HG02885 (cell line): ENCODE results near the gene GNA14.
"Not testable (repeated sequence)": the region's sequence is repeated elsewhere in the genome, so short reads cannot be mapped to it uniquely, and the experiment has no call there.

Source experiments
- ATAC-seq: cut with Tn5 transposase; IDR thresholded peaks from one replicate; pipeline ENCODE4 v1.9.1; 2021; ENCODE audit warnings: mild to moderate bottlenecking; ENCODE audit not compliant: unreplicated experiment, poor library complexity

GNA14 gene

DNA sequence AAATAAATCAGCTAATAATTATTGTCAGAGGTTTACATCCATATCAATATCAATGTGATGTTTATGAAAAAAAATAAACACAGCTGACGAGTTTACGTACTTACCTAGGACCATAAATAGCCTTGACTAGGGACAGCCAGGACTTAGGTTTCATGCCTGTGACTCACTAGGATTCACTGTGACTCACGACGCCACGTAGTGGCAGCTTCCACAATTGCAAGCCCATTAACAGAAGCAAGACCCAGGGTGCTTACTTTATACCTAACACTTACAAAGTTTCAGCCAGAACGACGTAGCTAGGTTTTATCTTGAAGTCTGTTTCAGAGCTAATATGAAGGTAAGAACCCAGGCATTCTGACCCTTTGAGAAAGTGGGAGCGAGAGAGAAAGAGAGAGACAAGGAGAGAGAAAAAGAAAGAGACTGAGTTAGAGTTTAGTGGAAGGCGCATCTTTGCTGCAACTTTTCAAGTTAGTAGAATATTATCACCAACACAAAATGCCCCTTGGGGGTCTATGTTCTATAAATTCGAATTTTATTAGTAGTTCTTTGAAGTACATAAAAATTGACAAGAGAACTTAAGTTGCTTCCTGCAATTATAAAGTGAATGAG, 191.2 kb downstream of the GNA14 start:
- ATAC-seq = peak; percentile 77

DNA sequence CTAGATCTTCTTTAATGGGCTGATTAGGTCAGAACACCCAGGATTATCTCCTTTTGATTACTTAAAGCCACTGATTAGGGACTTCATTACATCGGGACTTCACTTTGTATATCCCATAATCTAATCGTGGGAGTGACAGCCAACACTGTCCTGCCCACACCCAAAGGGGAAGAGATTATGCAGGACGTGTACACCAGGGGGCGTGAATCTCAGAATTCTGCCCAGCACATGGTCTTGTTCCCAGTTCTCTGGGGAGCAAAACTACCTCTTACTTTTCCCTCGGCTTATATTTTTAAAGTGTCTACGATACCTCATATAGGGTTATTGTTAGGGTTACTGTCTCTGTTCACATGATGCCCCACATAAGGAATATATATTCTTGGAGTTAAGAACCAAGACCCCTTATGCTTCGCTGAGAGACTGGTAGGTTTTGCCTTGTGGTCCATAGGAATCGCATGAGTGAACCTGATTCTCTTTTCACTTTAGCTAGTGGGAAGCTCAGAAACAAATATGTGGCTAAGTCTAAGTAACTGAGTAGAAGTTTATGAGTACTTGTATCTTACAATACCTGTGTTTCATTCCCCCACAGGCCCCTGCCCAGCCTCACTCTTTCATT, 192.7 kb downstream of the GNA14 start:
- peak; percentile 63 for ATAC-seq

DNA sequence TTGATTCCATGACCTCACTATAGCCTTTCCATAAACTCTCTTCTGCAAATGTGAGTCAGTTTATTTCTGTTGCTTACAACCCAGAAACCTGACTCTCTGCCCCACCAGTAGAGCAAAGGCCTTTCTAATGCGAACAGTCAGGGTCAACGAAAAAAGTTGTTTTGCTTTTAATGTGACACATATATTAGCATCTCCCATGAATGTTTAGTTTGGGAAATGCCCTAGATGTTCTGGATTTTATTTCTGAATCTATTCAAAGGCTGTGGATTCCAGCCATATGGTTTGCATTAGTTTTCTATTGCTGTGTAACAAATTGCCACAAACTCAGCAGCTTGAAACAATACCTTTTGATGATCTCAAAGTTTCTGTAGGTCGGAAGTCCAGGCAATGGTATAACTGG, 193.5 kb downstream of the GNA14 start:
- ATAC-seq = no peak

DNA sequence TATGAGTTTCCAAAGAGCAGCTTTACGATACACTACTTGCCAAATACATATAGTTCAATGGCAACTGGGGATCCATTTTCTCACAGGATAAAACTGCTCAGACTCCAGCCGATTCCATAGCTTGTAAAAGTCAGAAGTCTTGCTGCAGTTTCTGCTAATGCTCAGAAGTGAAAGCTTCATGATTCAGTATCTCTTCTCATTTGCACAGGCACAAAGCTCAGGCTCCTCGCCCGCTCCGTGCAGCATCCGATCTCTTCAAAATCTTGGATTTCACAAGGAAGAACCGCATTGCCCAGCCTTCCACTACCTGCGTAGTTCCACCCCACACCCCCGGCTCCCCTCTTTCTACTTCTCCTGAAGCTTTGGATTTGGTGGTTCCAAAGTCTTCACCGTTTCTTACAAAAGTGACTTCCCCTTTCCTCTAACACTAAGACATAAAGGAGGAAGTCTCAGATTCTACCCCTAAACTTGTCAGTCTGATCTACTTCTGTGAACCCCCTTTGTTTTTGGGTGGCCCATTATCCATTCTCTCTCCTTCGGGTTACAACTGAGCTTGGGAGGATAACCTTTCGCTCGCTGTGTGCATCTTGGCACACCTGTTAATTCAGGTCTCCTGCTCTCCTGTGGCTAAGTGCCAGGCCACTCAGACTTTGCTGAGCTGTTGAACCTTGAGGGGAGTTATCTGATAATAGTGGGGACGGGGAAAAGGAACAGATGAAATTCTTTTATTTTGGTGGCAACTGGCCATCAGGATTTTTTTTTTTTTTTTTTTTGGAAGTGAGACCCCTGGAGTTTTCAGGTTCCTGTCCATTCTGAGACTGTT, 194.1 kb downstream of the GNA14 start:
- no peak for ATAC-seq

DNA sequence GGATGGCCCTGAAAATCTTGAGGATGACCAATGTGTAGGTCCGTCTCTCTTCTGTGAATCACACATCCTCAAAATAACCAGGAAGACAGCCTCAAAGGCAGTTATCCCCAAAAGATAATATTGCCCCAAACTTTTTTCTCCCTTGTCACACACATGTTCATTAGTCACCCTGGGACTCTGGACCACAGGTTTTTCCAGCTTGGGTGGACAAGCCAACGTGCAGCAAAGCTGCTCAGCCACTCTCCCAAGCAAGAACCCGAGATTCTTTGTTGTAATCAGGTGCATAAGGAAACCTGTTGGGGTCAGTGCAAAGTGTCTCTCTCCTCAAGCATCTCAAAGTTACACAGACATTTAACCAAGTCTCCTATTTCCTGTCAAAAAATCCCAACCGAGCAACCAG, 196.6 kb downstream of the GNA14 start:
- no peak for ATAC-seq

DNA sequence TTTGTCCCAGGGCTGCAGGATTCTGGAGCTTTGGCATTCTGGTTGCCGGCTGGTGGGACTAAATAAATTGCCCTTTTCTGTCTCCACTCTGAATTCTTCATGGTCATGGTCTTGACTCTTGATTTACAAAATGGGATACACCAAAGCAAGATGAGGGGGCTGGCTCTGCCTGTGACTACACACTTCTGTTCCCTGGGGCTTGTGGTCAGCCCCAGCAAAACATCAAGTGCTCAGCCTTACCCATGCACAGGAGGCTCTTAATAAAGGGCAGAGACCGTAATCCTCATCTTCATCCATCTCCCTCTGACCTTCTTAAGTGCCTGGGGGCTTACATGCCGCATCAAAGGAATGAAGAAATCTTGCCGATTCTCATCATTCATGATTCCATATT, 198.0 kb downstream of the GNA14 start:
- no peak for ATAC-seq

DNA sequence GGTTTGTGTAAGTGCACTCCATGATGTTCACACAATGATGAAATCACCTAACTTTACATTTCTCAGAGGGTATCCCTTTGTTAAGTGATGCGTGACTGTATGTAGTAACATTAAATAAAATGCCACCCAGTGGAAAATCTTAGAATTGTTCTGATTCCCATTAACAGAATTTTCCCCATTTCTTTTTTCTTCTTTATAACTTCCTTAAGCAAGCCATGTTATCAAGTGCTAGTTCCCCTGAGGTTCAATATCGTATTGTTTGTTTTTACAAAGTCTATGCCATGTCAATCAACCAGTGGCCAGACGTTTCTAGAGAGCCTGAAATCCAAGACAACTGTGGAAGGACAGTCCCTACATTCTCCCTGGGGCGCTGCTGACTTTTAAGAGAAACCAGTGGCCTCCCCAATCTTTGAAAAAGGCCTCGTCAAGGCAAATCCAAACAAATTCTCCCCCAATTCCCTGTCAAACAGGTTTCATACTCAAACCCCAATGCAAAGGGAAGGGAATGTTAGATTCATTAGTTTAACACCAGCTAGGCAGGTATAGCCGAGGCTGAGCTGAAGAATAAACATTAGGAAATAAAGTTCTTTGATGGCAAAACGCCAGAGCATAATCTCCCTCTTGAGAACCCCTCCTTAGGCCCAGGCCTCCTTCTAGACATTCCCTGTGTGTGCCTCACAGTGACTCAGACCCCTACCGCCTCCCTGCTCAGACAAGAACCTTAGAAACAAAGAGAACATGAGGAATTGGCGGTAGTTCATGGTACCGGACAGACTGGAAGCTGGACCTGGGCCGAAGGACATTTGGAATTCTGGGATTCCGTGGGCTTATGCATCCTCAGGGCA, 198.7 kb downstream of the GNA14 start:
- ATAC-seq = no peak

DNA sequence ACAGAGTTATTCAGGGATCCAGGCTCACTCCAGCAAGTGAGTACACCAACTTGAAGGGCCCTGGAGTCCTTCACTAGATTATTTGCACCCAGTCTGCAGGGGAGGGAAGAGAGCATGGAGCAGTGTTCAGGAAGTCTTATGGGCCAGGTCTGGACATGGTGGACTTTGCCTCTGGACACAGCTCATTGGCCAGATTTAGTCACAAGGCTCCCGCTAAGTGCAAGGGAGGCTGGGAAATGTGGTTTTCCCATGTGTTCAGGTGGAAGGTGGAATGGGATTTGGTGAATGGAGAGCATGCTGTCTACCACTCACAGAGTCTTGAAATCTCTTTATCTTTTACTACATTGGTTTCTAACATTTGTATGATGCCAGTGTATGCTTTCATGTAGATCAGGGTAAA, 200.5 kb downstream of the GNA14 start:
- no peak for ATAC-seq

DNA sequence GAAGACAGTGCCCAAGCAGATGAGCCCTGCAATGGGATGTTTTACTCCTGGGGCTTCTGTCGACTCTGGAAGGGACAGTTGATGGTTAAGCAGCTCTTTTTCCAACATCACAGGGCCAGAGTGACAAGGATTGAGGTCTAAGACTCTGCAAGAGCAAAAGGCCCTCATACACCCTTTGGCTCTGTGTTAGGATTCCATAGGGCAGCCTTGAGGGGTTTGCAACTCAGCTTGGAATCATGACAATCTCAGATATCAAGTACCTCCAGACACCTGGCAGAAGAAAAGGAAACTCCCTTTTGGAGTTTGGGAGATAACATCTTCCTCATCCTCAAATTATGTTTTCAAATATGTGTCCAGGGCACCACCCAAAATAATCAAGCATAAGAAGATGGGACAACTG, 205.7 kb downstream of the GNA14 start:
- no peak for ATAC-seq

DNA sequence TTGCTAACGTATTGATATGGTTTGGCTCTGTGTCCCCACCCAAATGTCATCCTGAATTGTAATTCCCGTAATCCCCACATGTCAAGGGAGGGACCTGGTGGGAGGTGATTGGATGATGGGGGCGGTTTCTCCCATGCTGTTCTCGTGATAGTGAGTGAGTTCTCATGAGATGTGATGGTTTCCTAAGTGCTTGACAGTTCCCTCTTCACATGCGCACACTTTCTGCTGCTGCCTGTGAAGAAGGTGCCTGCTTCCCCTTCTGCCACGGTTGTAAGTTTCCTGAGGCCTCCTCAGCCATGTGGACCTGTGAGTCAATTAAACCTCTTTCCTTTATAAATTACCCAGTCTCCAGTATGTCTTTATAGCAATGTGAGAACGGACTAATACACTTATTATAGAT, 207.0 kb downstream of the GNA14 start:
- ATAC-seq = not testable (repeated sequence)

DNA sequence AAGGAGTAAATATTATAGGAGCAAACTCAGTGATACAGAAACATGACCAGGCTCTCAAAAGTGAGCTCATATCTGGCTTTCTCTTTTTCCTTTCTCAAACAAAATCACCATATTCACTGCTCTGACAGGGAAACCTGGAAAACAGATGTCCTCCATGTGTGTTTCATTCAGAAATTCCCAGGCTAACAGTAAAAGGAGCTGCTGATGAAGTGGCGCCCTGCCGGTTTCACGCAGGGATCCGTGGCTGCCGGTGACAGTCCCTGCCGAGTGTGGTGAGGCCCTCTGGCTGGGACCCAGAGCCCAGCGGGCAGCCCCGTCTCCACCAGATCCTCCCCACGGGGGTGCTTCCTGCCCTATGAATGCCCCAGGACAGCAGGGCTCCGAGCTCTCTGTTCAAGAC, 208.1 kb downstream of the GNA14 start:
- ATAC-seq = no peak

DNA sequence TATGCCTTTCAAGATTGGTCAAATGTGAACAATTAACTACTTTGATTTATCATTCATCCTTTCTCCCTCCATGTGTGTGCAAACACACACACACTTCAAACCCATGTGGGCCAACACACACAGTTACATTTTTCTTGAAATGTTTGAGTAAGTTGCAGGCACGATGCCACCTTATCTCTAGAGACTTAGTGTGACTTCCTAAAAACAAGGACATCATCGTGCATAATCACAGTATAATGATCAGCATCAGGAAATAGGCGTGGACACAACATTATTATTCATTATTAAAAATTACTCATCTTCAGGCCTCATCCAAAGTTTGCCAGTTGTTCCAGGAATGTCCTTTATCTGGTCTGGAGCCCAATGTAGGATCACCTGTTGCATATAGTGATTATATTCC, 209.5 kb downstream of the GNA14 start:
- no peak for ATAC-seq

DNA sequence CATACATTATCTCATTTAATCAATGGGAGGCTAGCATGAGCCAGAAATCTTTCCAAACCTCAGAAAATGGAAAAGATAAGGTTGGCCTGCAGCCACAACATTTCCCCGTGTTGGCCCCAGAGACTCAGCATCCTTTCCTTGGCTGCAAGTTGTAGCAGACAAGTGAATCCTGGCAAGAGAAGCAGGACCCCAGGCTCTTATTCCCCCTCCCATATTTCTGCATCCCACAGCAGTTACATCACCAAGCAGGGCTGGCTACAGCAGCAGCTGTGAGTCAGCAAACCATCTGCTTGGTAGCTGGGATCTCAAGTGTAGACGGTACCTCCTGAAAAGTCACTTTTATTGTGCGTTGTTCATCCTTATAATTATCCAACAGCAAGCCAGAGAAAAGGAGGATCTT, 212.4 kb downstream of the GNA14 start:
- ATAC-seq = no peak

DNA sequence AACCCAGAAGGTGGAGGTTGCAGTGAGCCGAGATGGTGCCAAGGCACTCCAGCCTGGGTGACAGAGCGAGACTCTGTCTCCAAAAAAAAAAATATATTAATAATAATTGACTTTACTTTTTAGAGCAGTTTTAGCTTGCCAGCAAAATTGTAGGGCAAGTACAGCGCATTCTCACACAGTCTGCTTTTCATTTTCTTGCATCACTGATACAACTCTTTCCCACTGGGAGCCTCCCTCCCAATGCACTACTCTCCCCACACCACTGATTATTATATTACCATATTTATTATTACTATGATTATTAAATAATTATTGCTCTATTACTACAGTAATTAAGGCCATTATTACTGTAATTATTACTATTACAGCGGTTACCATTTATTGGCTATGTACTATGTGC, 212.8 kb downstream of the GNA14 start:
- ATAC-seq = no peak

DNA sequence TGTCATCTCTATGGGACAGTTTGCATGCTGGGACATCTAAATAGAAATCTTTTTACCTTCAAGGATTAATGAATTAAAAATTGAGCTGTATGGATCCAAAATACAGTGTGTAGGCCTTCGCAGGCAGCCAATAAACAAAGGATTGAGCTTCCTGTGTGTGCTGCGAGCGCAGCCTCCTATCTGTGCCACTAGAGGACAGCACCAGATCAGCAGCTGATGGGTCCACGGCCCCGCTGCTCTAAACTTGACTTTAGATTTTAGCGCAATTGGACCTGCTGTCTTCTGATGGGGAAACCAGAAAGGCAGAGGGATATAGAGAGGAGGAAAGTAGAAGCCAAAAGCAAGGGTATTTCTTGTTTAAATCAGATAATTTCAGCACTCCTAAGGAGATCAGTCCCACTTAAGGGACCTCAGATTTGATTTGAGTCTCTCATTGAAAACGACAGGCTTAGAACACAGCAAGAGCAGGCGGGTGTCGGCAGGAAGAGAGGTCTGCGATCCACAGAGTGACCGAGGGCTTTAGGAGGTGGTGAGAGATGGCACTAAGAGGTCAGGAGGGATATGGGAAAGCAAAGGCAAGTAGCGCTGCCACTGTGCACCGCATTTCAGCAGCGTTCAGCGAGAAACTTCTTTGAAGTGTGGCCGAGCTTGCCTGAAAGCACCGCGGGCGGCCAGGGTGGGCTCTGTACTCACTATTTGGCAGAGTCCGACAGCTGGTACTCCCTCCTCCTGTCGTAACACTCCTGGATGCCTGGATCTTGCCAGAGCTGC, 214.3 kb downstream of the GNA14 start:
- ATAC-seq = peak; percentile 87

DNA sequence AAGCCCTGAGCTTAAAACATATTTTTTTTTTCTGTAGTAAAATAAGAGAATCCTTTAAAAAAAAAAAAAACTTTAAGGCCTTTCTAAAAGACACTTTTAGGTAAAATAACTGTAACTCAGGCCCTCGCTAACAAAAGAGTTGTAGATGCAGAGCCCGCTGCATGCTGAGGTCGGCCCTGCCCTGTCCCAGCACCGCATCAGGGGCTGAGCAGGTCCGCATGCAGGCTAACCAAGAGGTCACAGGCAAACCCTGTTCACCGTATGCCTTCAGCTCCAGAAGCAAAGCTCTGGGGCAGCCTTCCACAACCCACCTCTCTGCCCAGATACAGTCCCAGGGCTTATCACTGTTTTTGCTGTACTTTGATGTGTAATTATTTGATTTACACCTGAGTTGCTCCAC, 216.1 kb downstream of the GNA14 start:
- ATAC-seq = no peak

DNA sequence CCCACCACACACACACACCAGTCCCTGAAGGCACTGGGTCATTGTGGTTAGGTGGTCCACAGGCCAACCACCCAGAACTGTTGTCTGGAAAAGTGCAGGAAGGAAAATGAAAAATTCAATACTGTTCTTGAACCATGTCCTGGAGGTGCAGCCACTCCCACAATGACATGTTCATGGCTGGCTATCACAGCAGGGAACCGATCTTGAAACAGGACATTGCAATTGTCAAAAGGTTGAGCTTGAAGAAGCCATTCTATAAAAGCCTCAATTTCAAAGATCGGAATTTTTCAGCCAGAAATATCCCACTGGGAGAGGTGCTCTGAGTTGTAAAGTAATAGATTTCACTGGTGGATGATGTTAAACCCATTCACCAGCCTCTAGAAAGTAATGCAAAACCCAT, 218.2 kb downstream of the GNA14 start:
- no peak for ATAC-seq

DNA sequence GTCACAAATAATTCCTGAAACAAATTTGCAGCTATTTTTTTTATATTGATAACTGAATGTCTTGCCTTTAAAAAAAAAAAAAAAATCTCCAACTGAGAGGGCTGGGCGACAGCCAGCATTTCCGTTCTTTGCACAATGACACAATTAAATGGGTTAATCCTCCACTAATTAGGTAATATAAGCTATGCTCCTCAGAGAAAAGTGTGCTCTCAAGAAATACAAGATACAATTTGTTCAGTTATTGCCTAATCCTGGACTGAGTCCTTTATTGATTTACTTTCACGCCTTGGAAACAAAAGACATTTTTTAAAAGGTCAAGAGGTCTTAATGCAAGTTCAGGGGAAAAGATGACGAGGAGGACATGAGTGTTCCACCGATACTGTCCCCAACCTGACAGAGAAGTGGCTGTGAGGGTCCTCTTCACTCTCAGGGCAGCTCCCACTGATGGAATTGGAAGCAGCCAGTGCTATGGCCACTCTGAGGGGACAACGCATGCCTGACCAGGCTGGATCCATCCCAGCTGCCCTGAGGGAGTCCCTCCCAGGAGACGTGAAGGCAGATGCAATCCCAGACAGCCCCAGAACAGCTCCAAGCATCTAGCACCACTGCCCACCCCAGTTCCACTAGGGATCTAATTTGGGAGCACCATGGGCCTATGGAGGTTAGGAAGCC, 220.7 kb downstream of the GNA14 start:
- no peak for ATAC-seq

DNA sequence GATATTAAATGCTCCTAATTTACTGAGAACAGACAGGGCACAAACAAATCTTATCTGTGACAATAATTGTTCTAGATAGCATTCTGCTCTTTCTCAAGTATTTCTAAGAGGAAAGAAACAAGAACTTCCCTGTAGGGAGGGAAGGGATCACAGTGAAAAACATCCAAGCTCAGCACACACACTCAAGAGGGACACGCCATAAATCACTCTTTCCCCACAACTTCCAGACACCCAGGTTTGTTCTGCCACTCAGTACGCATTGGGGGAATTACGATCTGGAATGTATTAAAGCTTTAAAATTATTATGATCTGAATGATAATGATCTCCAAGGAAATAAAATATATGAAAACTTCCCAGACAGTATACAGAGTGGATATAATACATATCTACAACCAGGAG, 221.4 kb downstream of the GNA14 start:
- no peak for ATAC-seq

DNA sequence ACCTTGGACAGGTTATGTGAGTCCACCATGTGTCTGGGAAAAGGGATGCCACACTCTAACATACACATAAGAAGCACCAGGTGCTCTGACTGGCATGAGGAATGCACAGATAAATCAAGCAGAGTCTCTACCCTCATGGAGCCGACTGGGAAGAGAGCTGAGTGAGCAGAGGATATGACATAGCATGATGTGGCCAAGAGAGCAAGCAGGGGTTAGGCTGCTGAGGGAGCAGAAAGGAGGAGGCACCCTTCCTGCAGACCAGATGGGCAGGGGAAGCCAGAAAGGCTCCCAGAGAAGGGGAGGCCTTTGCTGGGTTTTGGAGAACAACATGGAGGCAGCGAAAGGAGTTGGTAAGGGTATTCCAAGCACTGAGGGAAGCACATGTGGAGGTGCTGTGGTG, 223.1 kb downstream of the GNA14 start:
- ATAC-seq = no peak
